IPS DF 4.7 (cell line): ENCODE data around the gene FANCC.
"Not testable (repeated sequence)": the region's sequence is repeated elsewhere in the genome, so short reads cannot be mapped to it uniquely, and the experiment has no call there.

Experiments
- DNase-seq: peaks from one replicate; pipeline ENCODE4 v3.0.0-alpha.2; 2013; ENCODE audit warnings: low spot score; ENCODE audit errors: extremely low read depth

FANCC gene

GRCh38 chr9:95330720-95331404 is 13.4 kb upstream of the FANCC start:
- DNase-seq, result no peak

- DNase-seq, result not testable (repeated sequence)
Observed at GRCh38 chr9:95329061-95329460, 11.6 kb upstream of the FANCC start.

- DNase-seq, result no peak
Observed at GRCh38 chr9:95327239-95327865, 9.8 kb upstream of the FANCC start.

- DNase-seq, result no peak
Observed at GRCh38 chr9:95325221-95325620, 7.7 kb upstream of the FANCC start.

GRCh38 chr9:95317893-95318211 is 343 bp upstream of the FANCC start:
- no peak for DNase-seq

- peak; percentile 36 for DNase-seq
Observed at GRCh38 chr9:95316794-95317118, 753 bp downstream of the FANCC start.

- DNase-seq, result no peak
Observed at GRCh38 chr9:95316274-95316673, 1.2 kb downstream of the FANCC start.

GRCh38 chr9:95315108-95315746 is 2.3 kb downstream of the FANCC start:
- DNase-seq, result no peak

GRCh38 chr9:95313010-95313498 is 4.5 kb downstream of the FANCC start:
- DNase-seq, result peak; percentile 30

- DNase-seq, result no peak
Observed at GRCh38 chr9:95311961-95312360, 5.5 kb downstream of the FANCC start.

GRCh38 chr9:95307538-95307937 is 10.0 kb downstream of the FANCC start:
- DNase-seq, result no peak

- no peak for DNase-seq
Observed at GRCh38 chr9:95306819-95307218, 10.7 kb downstream of the FANCC start.

GRCh38 chr9:95305770-95306492 is 11.6 kb downstream of the FANCC start:
- no peak for DNase-seq

- no peak for DNase-seq
Observed at GRCh38 chr9:95302479-95302878, 15.0 kb downstream of the FANCC start.

GRCh38 chr9:95297760-95298159 is 19.7 kb downstream of the FANCC start:
- no peak for DNase-seq

GRCh38 chr9:95297316-95297715 is 20.2 kb downstream of the FANCC start:
- DNase-seq, result no peak

- DNase-seq, result no peak
Observed at GRCh38 chr9:95296761-95297160, 20.7 kb downstream of the FANCC start.

- not testable (repeated sequence) for DNase-seq
Observed at GRCh38 chr9:95293296-95293695, 24.2 kb downstream of the FANCC start.

- DNase-seq, result no peak
Observed at GRCh38 chr9:95292226-95292625, 25.3 kb downstream of the FANCC start.

GRCh38 chr9:95286151-95286550 is 31.4 kb downstream of the FANCC start:
- DNase-seq, result no peak

- DNase-seq, result no peak
Observed at GRCh38 chr9:95285307-95285706, 32.2 kb downstream of the FANCC start.
